Epithelial cell of esophagus (primary cell): Measurements from ENCODE around the gene EXOC2.
"Not testable (repeated sequence)": the region's sequence is repeated elsewhere in the genome, so short reads cannot be mapped to it uniquely, and the experiment has no call there.

ENCODE experiments used
- DNase-seq: peaks from one replicate; pipeline ENCODE4 v3.0.0; 2010; ENCODE audit warnings: low read depth
- H3K4me3 ChIP-seq: 2 replicates; pipeline ENCODE4 v1.5.1; 2011; ENCODE audit warnings: mild to moderate bottlenecking, low read length, control low read depth
- CTCF ChIP-seq: IDR thresholded peaks from 2 replicates; pipeline ENCODE4 v1.5.1; 2011; ENCODE audit warnings: low read depth, mild to moderate bottlenecking, low read length, control low read depth, inconsistent platforms; ENCODE audit not compliant: insufficient read depth; ENCODE audit errors: missing control alignments

Gene EXOC2

DNA sequence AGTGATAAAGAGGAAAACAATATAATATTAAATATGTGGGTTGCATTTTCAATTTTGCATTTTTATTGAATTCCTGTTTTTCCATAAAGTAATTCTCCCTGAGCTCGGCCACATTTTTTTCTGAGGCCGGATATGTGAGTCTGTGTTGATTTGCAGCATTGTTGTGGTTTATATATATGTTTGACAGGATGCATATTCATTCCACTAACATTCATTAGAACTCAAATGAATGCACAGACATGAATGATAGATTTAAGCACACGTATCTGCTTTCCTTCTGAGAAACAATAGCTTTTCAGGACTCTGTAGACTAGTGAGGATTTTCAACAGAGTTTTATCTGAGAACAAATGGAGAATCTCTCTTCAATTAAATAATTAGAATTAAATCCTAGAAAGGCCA lies 10.6 kb upstream of the EXOC2 start:
- peak; percentile 27 for DNase-seq

DNA sequence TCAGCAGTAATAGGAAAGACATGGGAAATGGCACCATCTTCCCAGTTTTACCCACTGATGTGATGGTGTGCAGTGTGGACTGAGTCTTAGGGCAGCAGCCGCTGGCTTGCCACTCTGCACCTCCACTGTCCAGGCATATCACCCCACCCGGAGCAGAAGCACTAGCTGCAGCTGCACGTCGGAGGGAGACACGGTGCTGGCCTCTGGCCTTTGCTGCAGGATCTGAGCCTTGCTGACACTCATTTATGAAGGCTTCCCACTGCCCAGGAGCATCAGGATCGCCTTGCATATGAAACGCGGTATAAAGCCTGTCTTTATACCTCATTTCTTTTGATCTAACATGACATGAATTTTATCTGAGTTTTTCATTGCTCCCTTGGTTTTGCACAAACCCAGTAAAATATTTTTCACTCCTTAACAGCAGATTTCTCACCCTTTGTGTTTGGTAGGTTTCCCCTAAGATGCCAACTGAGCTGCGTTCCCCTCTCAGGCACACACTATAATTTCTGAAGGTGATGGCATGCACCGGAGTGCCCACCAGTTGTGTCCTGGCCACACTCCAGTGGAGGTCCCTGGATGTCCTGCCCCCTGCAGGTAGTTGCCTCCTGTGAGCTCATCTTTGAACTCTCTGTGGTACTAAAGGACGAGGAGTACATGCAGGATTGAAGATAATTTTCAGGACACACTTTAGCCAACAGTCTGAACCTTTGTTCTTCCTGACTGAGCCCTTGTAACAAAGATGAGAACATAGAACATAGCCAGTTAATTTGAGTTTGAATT lies 9.0 kb upstream of the EXOC2 start:
- no peak for DNase-seq
- H3K4me3 ChIP-seq: no peak overlapping the region
- TF ChIP-seq CTCF: no peak

More for the DNA sequence above, 10.6 kb upstream of the EXOC2 start:
- no peak overlapping the region for H3K4me3 ChIP-seq
- TF ChIP-seq CTCF: no peak

- DNase-seq: no peak
- no peak for TF ChIP-seq CTCF
- no peak overlapping the region for H3K4me3 ChIP-seq
Observed at GRCh38 chr6:701215-701614, 8.3 kb upstream of the EXOC2 start.

DNA sequence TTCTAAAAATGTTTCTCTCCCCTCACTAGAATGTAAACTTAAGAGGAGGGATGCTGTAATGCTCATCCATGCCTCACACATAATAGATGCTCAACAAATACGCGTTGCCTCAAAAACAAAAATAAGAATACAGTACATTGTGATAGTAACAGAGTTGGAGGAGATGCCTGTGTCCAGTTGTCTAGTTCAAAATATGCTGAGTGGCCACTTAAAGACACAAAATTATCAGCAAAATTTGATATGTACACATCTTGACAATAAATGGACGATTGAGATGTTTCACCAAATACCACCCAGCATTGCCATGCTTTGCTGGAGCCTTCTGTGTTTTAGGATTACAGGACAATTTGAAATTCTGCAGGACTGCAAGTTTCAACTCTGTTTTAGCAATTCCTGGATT lies 7.6 kb upstream of the EXOC2 start:
- TF ChIP-seq CTCF: no peak

GRCh38 chr6:699319-699718 lies 6.4 kb upstream of the EXOC2 start:
- no peak for DNase-seq
- no peak overlapping the region for H3K4me3 ChIP-seq
- no peak for TF ChIP-seq CTCF

More for the DNA sequence above, 7.6 kb upstream of the EXOC2 start:
- DNase-seq: no peak
- no peak overlapping the region for H3K4me3 ChIP-seq

DNA sequence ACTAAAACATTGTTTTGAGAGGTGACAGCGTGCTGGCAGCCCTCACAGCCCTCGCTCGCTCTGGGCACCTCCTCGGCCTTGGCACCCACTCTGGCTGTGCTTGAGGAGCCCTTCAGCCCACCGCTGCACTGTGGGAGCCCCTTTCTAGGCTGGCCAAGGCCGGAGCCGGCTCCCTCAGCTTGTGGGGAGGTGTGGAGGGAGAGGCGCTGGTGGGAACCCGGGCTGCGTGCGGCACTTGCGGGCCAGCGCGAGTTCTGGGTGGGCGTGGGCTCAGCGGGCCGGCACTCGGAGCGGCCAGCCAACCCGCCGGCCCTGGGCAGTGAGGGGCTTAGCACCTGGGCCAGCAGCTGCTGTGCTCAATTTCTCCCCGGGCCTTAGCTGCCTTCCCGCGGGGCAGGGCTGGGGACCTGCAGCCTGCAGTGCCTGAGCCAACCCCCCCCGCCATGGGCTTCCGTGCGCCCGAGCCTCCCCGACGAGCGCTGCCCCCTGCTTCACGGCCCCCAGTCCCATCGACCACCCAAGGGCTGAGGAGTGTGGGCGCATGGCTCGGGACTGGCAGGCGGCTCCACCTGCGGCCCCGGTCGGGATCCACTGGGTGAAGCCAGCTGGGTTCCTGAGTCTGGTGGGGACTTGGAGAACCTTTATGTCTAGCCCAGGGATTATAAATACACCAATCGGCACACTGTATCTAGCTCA lies 1.6 kb upstream of the EXOC2 start:
- H3K4me3 ChIP-seq, DNase-seq: not testable (repeated sequence)

- H3K4me3 ChIP-seq: peak overlapping the region; percentile 82
- TF ChIP-seq CTCF: no peak
- DNase-seq: no peak
Observed at GRCh38 chr6:693723-694009, 727 bp upstream of the EXOC2 start.
